ENCODE data around the gene CTSA.
"Not testable (repeated sequence)": the region's sequence is repeated elsewhere in the genome, so short reads cannot be mapped to it uniquely, and the experiment has no call there.

Gene CTSA

DNA sequence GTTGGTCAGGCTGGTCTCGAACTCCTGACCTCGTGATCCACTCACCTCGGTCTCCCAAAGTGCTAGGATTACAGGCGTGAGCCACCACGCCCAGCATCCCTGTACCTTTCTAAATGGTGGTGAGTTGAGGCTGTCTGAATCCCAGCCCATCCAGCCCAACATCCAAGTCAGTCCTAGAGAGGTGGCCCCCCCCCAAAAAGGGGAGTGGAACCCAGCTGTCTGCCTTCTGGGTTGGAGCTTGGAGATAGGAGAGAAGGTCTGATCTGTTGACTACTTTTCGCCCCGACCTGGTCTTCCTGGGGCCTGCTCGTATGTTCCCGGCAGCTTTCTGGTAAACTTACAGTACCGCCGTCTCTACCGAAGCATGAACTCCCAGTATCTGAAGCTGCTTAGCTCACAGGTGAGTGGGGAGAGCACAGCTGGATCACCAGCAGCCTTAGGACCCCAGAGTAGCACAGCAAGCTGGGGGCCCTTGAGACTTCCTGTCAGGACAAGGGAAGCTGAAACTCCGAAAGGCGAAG is 5.6 kb downstream of the CTSA start:
- in situ Hi-C loops (cut with HindIII; ENCODE audit: low pct_ligation_motif_present, low sequenced_read_pairs) = no loop called here
- TF ChIP-seq, protein P1, sequence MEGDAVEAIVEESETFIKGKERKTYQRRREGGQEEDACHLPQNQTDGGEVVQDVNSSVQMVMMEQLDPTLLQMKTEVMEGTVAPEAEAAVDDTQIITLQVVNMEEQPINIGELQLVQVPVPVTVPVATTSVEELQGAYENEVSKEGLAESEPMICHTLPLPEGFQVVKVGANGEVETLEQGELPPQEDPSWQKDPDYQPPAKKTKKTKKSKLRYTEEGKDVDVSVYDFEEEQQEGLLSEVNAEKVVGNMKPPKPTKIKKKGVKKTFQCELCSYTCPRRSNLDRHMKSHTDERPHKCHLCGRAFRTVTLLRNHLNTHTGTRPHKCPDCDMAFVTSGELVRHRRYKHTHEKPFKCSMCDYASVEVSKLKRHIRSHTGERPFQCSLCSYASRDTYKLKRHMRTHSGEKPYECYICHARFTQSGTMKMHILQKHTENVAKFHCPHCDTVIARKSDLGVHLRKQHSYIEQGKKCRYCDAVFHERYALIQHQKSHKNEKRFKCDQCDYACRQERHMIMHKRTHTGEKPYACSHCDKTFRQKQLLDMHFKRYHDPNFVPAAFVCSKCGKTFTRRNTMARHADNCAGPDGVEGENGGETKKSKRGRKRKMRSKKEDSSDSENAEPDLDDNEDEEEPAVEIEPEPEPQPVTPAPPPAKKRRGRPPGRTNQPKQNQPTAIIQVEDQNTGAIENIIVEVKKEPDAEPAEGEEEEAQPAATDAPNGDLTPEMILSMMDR (IDR thresholded peaks at IDR 0.05; ENCODE audit: low read depth, low read length, missing control alignments) = no peak
- H3K4me3 ChIP-seq (ENCODE audit: low read depth, low read length) = no peak overlapping the region
- no peak overlapping the region for H3K27ac ChIP-seq
- no peaks in the 10 kb centered on the region for H3K27me3 ChIP-seq (replicated peaks)
- peaks cover 44% of the 10 kb centered on the region for H3K36me3 ChIP-seq (replicated peaks)
- no peak for DNase-seq

DNA sequence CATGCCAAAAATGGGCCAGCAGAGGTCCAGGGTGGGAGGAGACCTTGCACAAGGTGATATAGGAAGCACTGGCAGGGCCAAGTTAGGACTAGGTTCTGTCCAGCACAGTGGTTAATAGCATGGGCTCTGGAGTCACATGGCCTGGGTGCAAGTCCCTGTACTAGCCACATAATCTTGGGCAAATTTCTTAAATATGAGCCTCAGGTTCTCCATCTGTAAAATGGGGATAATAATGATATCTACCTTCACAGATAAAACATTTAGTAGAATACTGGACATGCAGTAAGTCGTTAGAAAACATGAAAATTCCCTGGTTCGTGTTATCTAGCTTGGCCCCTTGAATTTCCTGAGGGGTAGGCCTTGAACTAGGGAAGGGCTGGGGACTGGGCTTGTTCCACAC is 6.2 kb downstream of the CTSA start:
- no peak overlapping the region for H3K27ac ChIP-seq
- in situ Hi-C loops (cut with HindIII; ENCODE audit: low pct_ligation_motif_present, low sequenced_read_pairs) = no loop called here

DNA sequence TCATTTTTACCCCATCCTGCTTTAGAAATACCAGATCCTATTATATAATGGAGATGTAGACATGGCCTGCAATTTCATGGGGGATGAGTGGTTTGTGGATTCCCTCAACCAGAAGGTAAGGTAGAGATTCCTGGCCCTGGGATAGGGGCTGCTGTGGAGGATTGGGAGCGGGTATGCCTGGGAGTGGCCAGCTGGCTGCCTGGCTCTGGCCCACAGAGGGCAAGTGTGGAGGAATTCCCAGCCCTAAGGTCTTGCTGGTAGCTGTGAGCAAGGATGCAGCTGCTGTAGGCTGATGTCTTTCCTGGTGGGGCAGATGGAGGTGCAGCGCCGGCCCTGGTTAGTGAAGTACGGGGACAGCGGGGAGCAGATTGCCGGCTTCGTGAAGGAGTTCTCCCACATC is 6.6 kb downstream of the CTSA start:
- Histone ChIP-seq H3K27me3 (replicated peaks) (no peaks in the 10 kb centered on the region), H3K36me3 (replicated peaks) (peaks cover 46% of the 10 kb centered on the region), H3K27ac (no peak overlapping the region), H3K4me3 (ENCODE audit: low read depth, low read length) (no peak overlapping the region)
- TF ChIP-seq, protein P1 (IDR thresholded peaks at IDR 0.05; ENCODE audit: low read depth, low read length, missing control alignments) = no peak
- DNase-seq = no peak
- in situ Hi-C loops (cut with HindIII; ENCODE audit: low pct_ligation_motif_present, low sequenced_read_pairs) = no loop called here

More for the DNA sequence above, 6.2 kb downstream of the CTSA start:
- Histone ChIP-seq H3K27me3 (replicated peaks) (no peaks in the 10 kb centered on the region), H3K36me3 (replicated peaks) (peaks cover 46% of the 10 kb centered on the region), H3K4me3 (ENCODE audit: low read depth, low read length) (no peak overlapping the region)
- TF ChIP-seq, protein P1 (IDR thresholded peaks at IDR 0.05; ENCODE audit: low read depth, low read length, missing control alignments) = no peak
- DNase-seq = no peak

DNA sequence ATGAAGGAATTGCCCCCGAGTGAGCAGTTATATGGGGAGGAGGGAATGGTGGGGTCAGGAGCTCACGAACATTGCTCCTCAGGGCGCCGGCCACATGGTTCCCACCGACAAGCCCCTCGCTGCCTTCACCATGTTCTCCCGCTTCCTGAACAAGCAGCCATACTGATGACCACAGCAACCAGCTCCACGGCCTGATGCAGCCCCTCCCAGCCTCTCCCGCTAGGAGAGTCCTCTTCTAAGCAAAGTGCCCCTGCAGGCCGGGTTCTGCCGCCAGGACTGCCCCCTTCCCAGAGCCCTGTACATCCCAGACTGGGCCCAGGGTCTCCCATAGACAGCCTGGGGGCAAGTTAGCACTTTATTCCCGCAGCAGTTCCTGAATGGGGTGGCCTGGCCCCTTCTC is 7.2 kb downstream of the CTSA start:
- Histone ChIP-seq H3K36me3 (replicated peaks) (peaks cover 44% of the 10 kb centered on the region), H3K27ac (no peak overlapping the region), H3K4me3 (ENCODE audit: low read depth, low read length) (no peak overlapping the region), H3K27me3 (replicated peaks) (no peaks in the 10 kb centered on the region)
- DNase-seq = no peak
- TF ChIP-seq, protein P1 (IDR thresholded peaks at IDR 0.05; ENCODE audit: low read depth, low read length, missing control alignments) = no peak
- in situ Hi-C loops (cut with HindIII; ENCODE audit: low pct_ligation_motif_present, low sequenced_read_pairs) = no loop called here

DNA sequence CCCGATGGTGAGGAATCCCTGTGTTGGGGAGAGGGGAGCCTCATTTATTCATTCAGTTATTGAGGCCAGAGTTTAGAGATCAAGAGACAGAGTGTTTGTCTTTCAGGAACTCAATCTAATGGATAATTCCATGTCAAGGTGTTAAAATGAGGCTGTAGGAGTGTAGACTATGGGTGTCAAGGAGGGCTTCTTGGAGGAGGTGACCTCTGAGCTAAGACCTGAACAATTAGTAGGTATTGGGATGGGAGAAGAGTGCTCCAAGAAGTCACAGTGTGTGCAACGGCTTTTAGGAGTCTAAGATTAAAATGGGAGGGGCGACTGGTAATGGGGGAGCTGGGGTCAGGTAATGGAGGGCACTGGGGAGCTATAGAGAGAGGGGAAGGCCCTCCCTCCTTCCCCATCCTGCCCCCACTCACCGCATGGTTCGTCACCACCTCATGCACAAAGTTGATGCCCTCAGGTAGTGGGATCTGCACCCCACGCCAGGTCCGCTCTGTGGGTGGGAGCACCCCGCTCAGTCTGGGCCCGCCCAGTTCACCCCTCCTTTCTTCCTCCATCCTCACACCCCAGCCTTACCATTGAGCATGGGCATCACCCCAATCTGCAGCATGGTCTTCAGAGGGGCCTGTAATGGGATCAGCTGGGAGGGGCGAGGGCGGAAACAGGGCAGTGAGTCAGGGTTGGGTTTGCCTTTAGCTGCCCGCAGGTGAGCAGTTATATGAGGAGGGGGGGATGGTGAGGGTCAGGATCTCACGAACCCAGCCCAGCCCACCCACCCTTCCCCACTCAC is 8.1 kb downstream of the CTSA start:
- in situ Hi-C loops (cut with HindIII; ENCODE audit: low pct_ligation_motif_present, low sequenced_read_pairs) = no loop called here
- Histone ChIP-seq H3K36me3 (replicated peaks) (peaks cover 44% of the 10 kb centered on the region), H3K4me3 (ENCODE audit: low read depth, low read length) (no peak overlapping the region), H3K27ac (no peak overlapping the region), H3K27me3 (replicated peaks) (no peaks in the 10 kb centered on the region)
- no peak for DNase-seq
- TF ChIP-seq, protein P1 (IDR thresholded peaks at IDR 0.05; ENCODE audit: low read depth, low read length, missing control alignments) = no peak

DNA sequence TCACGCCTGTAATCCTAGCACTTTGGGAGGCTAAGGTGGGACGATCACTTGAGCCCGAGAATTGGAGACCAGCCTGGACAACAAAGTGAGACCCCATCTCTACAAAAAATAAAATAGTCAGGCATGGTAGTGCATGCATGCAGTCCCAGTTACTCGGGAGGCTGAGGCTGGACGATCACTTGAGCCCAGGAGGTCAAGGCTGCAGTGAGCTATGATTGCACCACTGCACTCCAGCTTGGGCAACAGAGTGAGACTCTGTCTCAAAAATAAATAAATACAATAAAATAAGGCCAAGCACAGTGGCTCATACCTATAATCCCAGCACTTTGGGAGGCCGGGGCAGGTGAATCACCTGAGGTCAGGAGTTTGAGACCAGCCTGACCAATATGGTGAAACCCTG is 10.2 kb downstream of the CTSA start:
- H3K27me3 ChIP-seq (replicated peaks); H3K4me3 ChIP-seq (ENCODE audit: low read depth, low read length); DNase-seq; H3K27ac ChIP-seq; in situ Hi-C loops (cut with HindIII; ENCODE audit: low pct_ligation_motif_present, low sequenced_read_pairs): not testable (repeated sequence)
- peaks cover 31% of the 10 kb centered on the region for H3K36me3 ChIP-seq (replicated peaks)
